Mucosa of descending colon (tissue), 3 donors: ENCODE results near the gene ARHGEF38. TPM values are rescaled to one million over a fixed set of nuclear protein-coding genes. Genes with fewer than 3 reads are reported as not detected.
"Not testable (repeated sequence)": the region's sequence is repeated elsewhere in the genome, so short reads cannot be mapped to it uniquely, and the experiment has no call there.

Source experiments
- ATAC-seq: fragments of 200-7000 bp; cut with Tn5 transposase; one replicate; pipeline ENCODE4 v1.9.1; 2020; ENCODE audit warnings: mild to moderate bottlenecking, moderate library complexity
- DNase-seq, 3 donors: peaks; one replicate each; pipeline ENCODE4 v3.0.0-alpha.2; 2020
- H3K36me3 ChIP-seq: fragments of 200-600 bp; one replicate; pipeline ENCODE4 v1.8.0; 2021; ENCODE audit warnings: low read depth, mild to moderate bottlenecking
- H3K4me1 ChIP-seq: fragments of 200-600 bp; one replicate; pipeline ENCODE4 v1.8.0; 2021; ENCODE audit warnings: low read depth, mild to moderate bottlenecking
- H3K4me3 ChIP-seq: fragments of 200-600 bp; one replicate; pipeline ENCODE4 v1.8.0; 2021; ENCODE audit warnings: mild to moderate bottlenecking
- H3K9me3 ChIP-seq: fragments of 200-600 bp; one replicate; pipeline ENCODE4 v1.8.0; 2021; ENCODE audit warnings: mild to moderate bottlenecking
- intact Hi-C, 2 donors: fragments of 100-400 bp; cut with DNase I in 1 of 2; cut with micrococcal nuclease in 1 of 2; formaldehyde crosslinking; loops; one replicate each; pipeline versions ENCODE4 v1.11.0 to v1.11.1; 2022; cut with DNase I, micrococcal nuclease
- total RNA-seq, 3 donors: library from RNA; stranded (reverse); fragmentation: NEBNext Ultra II Directional in 2 of 3; extraction: Animal tissue kit (Norgen Biotek cat#: 25700) in 2 of 3; gene quantifications; one replicate each; pipeline versions ENCODE4 v1.2.1 to v1.2.4, GENCODE V29; 2021 to 2023
- TF ChIP-seq, protein P1 (sequence below): fragments of 200-600 bp; IDR thresholded peaks from one replicate; pipeline ENCODE4 v1.8.0; 2022; ENCODE audit warnings: antibody characterized with exemption, mild to moderate bottlenecking
- donor health status: DM: no; HTN: no; CAD: no; lungs with moderate emphysema.
- donor health status: DM: no; HTN: no; CAD: no.
- donor health status: DM: no; HTN: yes; CAD: no.

The ARHGEF38 gene
- total RNA-seq, 3 donors from 2014 or later, result 6.1 to 21.1 (median 17.8) TPM

DNA sequence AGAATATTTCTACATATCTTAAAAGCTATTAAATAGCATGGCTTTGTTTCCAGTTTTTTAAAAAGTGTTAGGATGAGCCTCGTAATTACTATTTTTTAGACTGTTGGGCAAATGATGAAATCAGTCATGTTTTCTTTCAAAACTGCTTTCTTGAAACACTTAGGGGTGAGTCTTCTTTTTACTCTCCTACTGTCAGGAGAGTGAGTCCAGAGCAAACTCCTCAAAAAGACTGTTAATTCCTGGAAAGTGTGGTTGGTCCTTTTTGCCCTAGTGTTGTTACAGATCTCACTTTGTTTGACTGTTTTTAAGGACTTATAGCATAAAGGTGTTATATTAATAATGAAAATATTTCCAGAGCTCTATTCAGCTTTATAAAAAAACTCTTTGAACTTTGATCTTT is 162.5 kb downstream of the ARHGEF38 start:
- Histone ChIP-seq H3K36me3 (no peaks in the 10 kb centered on the region), H3K4me1 (no peaks in the 10 kb centered on the region), H3K4me3 (no peak overlapping the region), H3K9me3 (no peaks in the 10 kb centered on the region)
- TF ChIP-seq, protein P1, sequence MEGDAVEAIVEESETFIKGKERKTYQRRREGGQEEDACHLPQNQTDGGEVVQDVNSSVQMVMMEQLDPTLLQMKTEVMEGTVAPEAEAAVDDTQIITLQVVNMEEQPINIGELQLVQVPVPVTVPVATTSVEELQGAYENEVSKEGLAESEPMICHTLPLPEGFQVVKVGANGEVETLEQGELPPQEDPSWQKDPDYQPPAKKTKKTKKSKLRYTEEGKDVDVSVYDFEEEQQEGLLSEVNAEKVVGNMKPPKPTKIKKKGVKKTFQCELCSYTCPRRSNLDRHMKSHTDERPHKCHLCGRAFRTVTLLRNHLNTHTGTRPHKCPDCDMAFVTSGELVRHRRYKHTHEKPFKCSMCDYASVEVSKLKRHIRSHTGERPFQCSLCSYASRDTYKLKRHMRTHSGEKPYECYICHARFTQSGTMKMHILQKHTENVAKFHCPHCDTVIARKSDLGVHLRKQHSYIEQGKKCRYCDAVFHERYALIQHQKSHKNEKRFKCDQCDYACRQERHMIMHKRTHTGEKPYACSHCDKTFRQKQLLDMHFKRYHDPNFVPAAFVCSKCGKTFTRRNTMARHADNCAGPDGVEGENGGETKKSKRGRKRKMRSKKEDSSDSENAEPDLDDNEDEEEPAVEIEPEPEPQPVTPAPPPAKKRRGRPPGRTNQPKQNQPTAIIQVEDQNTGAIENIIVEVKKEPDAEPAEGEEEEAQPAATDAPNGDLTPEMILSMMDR, result no peak
- ATAC-seq (no peak), DNase-seq (no peak)
- intact Hi-C loops, result no loop called here

DNA sequence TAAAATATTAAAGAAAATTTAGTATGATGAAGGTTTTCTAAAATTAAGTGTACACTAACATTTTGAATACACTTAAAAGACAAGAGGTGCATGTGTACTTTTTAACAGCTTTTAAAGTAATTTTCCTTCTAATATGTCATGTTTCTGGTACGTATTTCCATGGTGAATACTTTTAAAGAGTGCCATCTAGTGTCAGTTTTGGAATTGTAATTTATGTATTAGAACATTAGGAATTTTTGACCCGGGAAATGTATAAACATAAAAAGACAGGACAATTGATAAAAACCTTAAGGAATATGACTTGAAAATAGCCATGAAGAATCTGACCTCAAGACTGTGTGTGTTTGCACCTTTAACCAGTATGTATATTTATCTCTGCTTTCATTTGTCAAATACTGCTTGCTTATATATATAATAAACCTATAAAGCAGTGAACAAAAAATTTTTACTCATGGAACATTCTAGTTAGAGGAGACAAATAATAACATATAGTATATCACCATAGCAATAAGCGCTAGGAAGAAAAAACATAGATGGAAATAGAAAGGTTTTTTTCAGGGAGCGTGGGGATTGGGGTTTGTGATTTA is 163.4 kb downstream of the ARHGEF38 start:
- DNase-seq (no peak), ATAC-seq (no peak)
- H3K4me1 ChIP-seq, result no peaks in the 10 kb centered on the region
- no peak overlapping the region for H3K4me3 ChIP-seq
- TF ChIP-seq, protein P1, result no peak
- H3K36me3 ChIP-seq, result no peaks in the 10 kb centered on the region
- intact Hi-C loops, result no loop called here
- H3K9me3 ChIP-seq, result no peaks in the 10 kb centered on the region

DNA sequence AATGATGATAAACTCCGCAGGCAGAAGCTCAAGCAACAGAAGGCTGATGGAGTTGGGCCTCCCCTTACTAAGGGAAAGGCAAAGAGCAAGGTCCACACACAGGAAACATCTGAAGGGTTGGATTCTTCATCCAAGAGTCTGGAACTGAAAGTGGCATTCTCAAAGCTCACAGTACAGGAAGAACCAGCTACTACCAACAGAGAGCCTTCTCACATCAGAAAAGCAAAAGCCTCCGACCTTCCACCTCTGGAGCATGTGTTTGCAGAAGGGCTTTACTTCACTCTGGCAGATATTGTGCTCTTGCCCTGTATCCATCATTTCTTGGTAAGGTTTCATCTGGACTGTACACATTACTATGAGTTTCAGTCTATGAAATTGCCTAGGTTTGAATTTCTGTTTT is 166.8 kb downstream of the ARHGEF38 start:
- ATAC-seq, result no peak
- H3K4me1 ChIP-seq, result no peaks in the 10 kb centered on the region
- TF ChIP-seq, protein P1, result no peak
- H3K4me3 ChIP-seq, result no peak overlapping the region
- DNase-seq, result no peak
- no peaks in the 10 kb centered on the region for H3K9me3 ChIP-seq
- no peaks in the 10 kb centered on the region for H3K36me3 ChIP-seq
- intact Hi-C loops, result no loop called here

DNA sequence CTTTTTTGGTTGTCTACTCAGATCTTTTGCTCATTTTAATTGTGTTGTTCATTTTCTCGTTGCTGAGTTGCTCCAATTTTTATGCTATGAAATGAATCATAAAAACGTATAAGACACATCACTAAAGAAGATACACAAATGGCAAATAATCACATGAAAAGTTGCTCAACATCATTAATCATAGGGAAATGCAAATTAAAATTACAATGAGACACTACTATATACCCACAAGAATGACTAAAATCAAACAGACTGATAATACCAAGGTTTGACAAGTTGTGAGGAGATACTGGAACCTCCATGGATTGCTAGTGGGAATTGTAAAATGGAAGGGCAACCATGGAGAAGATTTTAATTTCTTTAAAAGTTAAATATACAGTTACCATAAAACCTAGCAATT is 173.2 kb downstream of the ARHGEF38 start:
- H3K4me3 ChIP-seq, result no peak overlapping the region

DNA sequence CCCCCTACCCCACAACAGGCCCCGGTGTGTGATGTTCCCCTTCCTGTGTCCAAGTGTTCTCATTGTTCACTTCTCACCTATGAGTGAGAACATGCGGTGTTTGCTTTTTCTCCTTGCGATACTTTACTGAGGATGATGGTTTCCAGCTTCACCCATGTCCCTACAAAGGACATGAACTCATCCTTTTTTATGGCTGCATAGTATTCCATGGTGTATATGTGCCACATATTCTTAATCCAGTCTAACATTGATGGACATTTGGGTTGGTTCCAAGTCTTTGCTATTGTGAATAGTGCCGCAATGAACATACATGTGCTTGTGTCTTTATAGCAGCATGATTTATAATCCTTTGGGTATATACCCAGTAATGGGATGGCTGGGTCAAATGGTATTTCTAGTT is 177.5 kb downstream of the ARHGEF38 start:
- DNase-seq, ATAC-seq, H3K36me3 ChIP-seq, H3K4me3 ChIP-seq, H3K4me1 ChIP-seq, intact Hi-C loops: not testable (repeated sequence)
- peaks cover 10% of the 10 kb centered on the region for H3K9me3 ChIP-seq

More for the DNA sequence above, 173.2 kb downstream of the ARHGEF38 start:
- intact Hi-C loops, result no loop called here
- TF ChIP-seq, protein P1, result no peak
- ATAC-seq (no peak), DNase-seq (no peak)
- Histone ChIP-seq H3K36me3 (no peaks in the 10 kb centered on the region), H3K9me3 (peaks cover 4% of the 10 kb centered on the region), H3K4me1 (no peaks in the 10 kb centered on the region)

Other genes starting within 250 kb of the ARHGEF38 start
- 100 to 1,000 TPM in 1 of 3 donors, 10 to 100 TPM in 2; 78.3 to 130 (median 91.2) TPM for gene PPA2, start 78.6 kb upstream of the ARHGEF38 start, total RNA-seq
- gene INTS12, start 156.1 kb downstream of the ARHGEF38 start, total RNA-seq, result 10 to 100 TPM; 15.9 to 18.7 (median 17.1) TPM
- 10 to 100 TPM in 2 of 3 donors, 1 to 10 TPM in 1; 6.7 to 11.6 (median 10.1) TPM for gene GSTCD, start 156.2 kb downstream of the ARHGEF38 start, total RNA-seq